GM12878 (cell line): ENCODE data around the gene IFNA13. TPM values are rescaled to one million over a fixed set of nuclear protein-coding genes. Genes with fewer than 3 reads are reported as not detected.
A peak's percentile ranks its signal among the peaks of the same experiment; 100 is the strongest.

Experiments
- ATF7 ChIP-seq: fragments of 450-650 bp; IDR thresholded peaks from 2 replicates; pipeline ENCODE4 v1.6.1; 2016; ENCODE audit warnings: low read depth, mild to moderate bottlenecking
- BACH1 ChIP-seq: fragments of 450-650 bp; IDR thresholded peaks from 2 replicates; pipeline ENCODE4 v1.6.1; 2017; ENCODE audit warnings: mild to moderate bottlenecking, borderline replicate concordance
- CBFB ChIP-seq: IDR thresholded peaks from 2 replicates; pipeline ENCODE4 v1.6.1; 2016; ENCODE audit warnings: antibody characterized with exemption, low read depth
- EGR1 ChIP-seq, 2 experiments: IDR thresholded peaks; 1 replicate in 1 of 2; 2 replicates in 1 of 2; pipeline ENCODE4 v1.6.1; 2011 to 2012; ENCODE audit warnings: low read depth in 2 of 2, low read length in 2 of 2, borderline replicate concordance in 1 of 2, mild to moderate bottlenecking in 1 of 2, moderate library complexity in 1 of 2
- FOS ChIP-seq: IDR thresholded peaks from 3 replicates; pipeline ENCODE4 v1.6.1; 2011; ENCODE audit warnings: borderline replicate concordance; ENCODE audit not compliant: insufficient read length; ENCODE audit errors: extremely low read depth
- KAT2A ChIP-seq: conservative IDR thresholded peaks from 2 replicates; pipeline ENCODE4 v1.6.1; 2011; ENCODE audit warnings: low read depth, low read length; ENCODE audit not compliant: control insufficient read depth
- LARP7 ChIP-seq: fragments of 450-650 bp; IDR thresholded peaks from 2 replicates; pipeline ENCODE4 v1.6.1; 2017; ENCODE audit warnings: mild to moderate bottlenecking
- MEF2A ChIP-seq: IDR thresholded peaks from 2 replicates; pipeline ENCODE4 v1.6.1; 2011; ENCODE audit warnings: low read depth, mild to moderate bottlenecking, low read length, moderate library complexity; ENCODE audit not compliant: insufficient read depth
- NRF1 ChIP-seq: conservative IDR thresholded peaks from 2 replicates; pipeline ENCODE4 v1.6.1; 2011; ENCODE audit warnings: mild to moderate bottlenecking, low read depth, low read length, improper control_type of control experiment
- PML ChIP-seq: IDR thresholded peaks from 2 replicates; pipeline ENCODE4 v1.6.1; 2012; ENCODE audit warnings: low read length, inconsistent platforms
- POLR2AphosphoS5 ChIP-seq: IDR thresholded peaks from 2 replicates; pipeline ENCODE4 v1.6.1; 2011; ENCODE audit warnings: mild to moderate bottlenecking, low read length, inconsistent platforms
- SIX5 ChIP-seq: IDR thresholded peaks from 2 replicates; pipeline ENCODE4 v1.6.1; 2011; ENCODE audit warnings: mild to moderate bottlenecking, low read depth, low read length, moderate library complexity; ENCODE audit not compliant: severe bottlenecking
- SMAD1 ChIP-seq: fragments of 450-650 bp; IDR thresholded peaks from 2 replicates; pipeline ENCODE4 v1.6.1; 2018; ENCODE audit warnings: mild to moderate bottlenecking, low read depth; ENCODE audit not compliant: partially characterized antibody
- SMARCA5 ChIP-seq: fragments of 450-650 bp; IDR thresholded peaks from 2 replicates; pipeline ENCODE4 v1.6.1; 2017; ENCODE audit warnings: mild to moderate bottlenecking
- SRF ChIP-seq, 2 experiments: IDR thresholded peaks; 2 replicates each; pipeline ENCODE4 v1.6.1; 2011; ENCODE audit warnings: low read depth in 2 of 2, low read length in 2 of 2, mild to moderate bottlenecking in 1 of 2, moderate library complexity in 1 of 2
- STAT3 ChIP-seq: IDR thresholded peaks from 2 replicates; pipeline ENCODE4 v1.6.1; 2011; ENCODE audit warnings: low read depth, low read length, improper control_type of control experiment
- SUPT20H ChIP-seq: IDR thresholded peaks from 2 replicates; pipeline ENCODE4 v1.6.1; 2011; ENCODE audit warnings: low read depth, mild to moderate bottlenecking, low read length, moderate library complexity, borderline replicate concordance; ENCODE audit not compliant: control insufficient read depth
- TBL1XR1 ChIP-seq: IDR thresholded peaks from 2 replicates; pipeline ENCODE4 v1.6.1; 2012; ENCODE audit warnings: low read depth, low read length, improper control_type of control experiment
- TCF12 ChIP-seq: IDR thresholded peaks from 2 replicates; pipeline ENCODE4 v1.6.1; 2011; ENCODE audit warnings: low read depth, mild to moderate bottlenecking, low read length
- ZNF217 ChIP-seq: fragments of 450-650 bp; IDR thresholded peaks from 2 replicates; pipeline ENCODE4 v1.6.1; 2017; ENCODE audit warnings: antibody characterized with exemption, mild to moderate bottlenecking
- ZNF24 ChIP-seq: fragments of 450-650 bp; IDR thresholded peaks from 2 replicates; pipeline ENCODE4 v1.6.1; 2017; ENCODE audit warnings: antibody characterized with exemption, mild to moderate bottlenecking
- ZNF384 ChIP-seq: IDR thresholded peaks from 2 replicates; pipeline ENCODE4 v1.6.1; 2012; ENCODE audit warnings: low read depth, mild to moderate bottlenecking, low read length, improper control_type of control experiment, borderline replicate concordance
- polyA plus RNA-seq, 11 experiments: library from polyadenylated mRNA; depleted of rRNA in 4 of 11; unstranded in 6 of 11; stranded (reverse) in 5 of 11; fragments of >200 nt; fragmentation: Nextera tagmentation in 4 of 11; fragmentation: Illumina TruSeq in 1 of 11; extraction: Ambion mirVana in 4 of 11; extraction: Trizol in 1 of 11; gene quantifications; 1 replicate in 1 of 11; 2 replicates in 10 of 11; pipeline versions ENCODE4 v1.2.1 to v1.2.3, GENCODE V29; 2011 to 2016; ENCODE audit warnings: inconsistent platforms in 2 of 11, missing spikeins in 2 of 11, low read depth in 1 of 11
- total RNA-seq, 4 experiments: library from RNA; depleted of rRNA in 3 of 4; stranded (reverse); fragments of >200 nt in 3 of 4; fragmentation: Illumina TruSeq in 1 of 4; extraction: Trizol in 1 of 4; gene quantifications; 2 replicates each; pipeline versions ENCODE4 v1.2.1 to v1.2.3, GENCODE V29; 2013 to 2021
- TF ChIP-seq, protein P1 (sequence below): IDR thresholded peaks from 2 replicates; pipeline ENCODE4 v1.6.1; 2011; ENCODE audit warnings: borderline replicate concordance, low read depth, mild to moderate bottlenecking, moderate library complexity, mixed read lengths, low read length; ENCODE audit not compliant: insufficient read depth; ENCODE audit errors: extremely low read length
- TF ChIP-seq, protein P2 (sequence below): IDR thresholded peaks from 2 replicates; pipeline ENCODE4 v1.6.1; 2011; ENCODE audit warnings: low read depth, mild to moderate bottlenecking, low read length, moderate library complexity, borderline replicate concordance; ENCODE audit errors: extremely low read depth
- TF ChIP-seq, protein P3 (sequence below): IDR thresholded peaks from 2 replicates; pipeline ENCODE4 v1.6.1; 2011; ENCODE audit warnings: borderline replicate concordance, low read depth, mild to moderate bottlenecking, moderate library complexity, low read length; ENCODE audit not compliant: insufficient read depth, poor library complexity, severe bottlenecking
- TF ChIP-seq, protein P4 (sequence below): fragments of 450-650 bp; IDR thresholded peaks from 2 replicates; pipeline ENCODE4 v1.6.1; 2017; ENCODE audit warnings: mild to moderate bottlenecking

Gene IFNA13
- total and polyA plus RNA-seq, 10 of the 15 experiments (the other 5 are each of a cell fraction or from before 2014, with no cell fraction given) = not detected

DNA sequence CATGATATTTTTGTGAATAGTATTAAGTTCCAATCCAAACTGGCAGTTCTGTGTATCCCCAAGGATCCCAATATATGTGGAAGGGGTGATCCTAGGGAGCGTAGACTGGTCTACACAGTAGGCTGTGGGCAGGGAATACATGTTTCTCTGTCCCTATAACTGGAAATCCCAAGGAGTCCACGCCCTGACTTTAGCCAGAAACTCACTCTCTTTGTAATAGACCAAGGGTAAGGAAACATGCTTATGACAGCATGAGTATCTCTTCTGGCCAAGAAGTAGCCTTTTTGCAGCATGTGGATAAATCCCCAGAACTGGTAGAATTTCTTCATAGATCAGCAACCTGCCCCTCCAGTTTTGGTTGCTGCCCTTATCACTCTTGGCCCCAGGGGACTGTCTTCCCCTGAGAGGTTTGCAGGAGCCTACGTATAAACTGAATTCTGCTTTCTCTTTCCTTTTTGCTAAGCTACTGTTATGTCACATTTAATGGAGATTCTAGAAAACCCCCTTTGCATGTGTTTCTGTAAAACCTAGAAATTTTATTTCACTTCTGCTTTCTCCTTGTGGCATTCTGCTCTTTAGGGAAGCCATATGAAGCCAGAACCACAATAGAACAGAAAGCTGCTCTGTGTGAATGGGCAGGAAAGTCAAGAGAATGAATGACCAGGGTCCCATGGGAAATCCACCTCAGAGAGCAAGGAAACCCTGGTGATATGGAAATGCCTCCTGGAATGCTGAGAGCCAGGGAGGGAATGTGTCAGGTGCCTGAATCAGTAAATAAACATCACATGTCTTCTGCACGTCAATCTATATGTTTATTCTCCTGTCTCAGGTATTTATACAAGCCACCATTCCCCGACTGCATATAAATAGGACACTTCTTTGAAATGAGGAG is 13.8 kb upstream of the IFNA13 start (continued):
- TF ChIP-seq NRF1 (no peak), ATF7 (peak; percentile 98), LARP7 (no peak), ZNF384 (no peak), CBFB (peak; percentile 78), TBL1XR1 (peak; percentile 92), SRF (IDR thresholded peaks at IDR 0.05; ENCODE audit: low read depth in 2 of 2, low read length in 2 of 2) (0 out of 4 replicates have a peak, but pooled peaks of 1 of the 2 experiments have one; percentile 24), POLR2AphosphoS5 (no peak), SUPT20H (no peak), SMAD1 (peak; percentile 78), FOS (no peak), STAT3 (no peak), PML (peak; percentile 76; the same call in 1 of the 2 replicates), ZNF24 (peak; percentile 81), EGR1 (IDR thresholded peaks at IDR 0.05; ENCODE audit: borderline replicate concordance in 1 of 2, low read depth in 2 of 2, low read length in 2 of 2) (no peak), ZNF217 (peak; percentile 53; the same call in 1 of the 2 replicates), TCF12 (peak; percentile 76; the same call in 1 of the 2 replicates), BACH1 (peak; percentile 80; the same call in 1 of the 2 replicates), MEF2A (peak; percentile 64; the same call in 1 of the 2 replicates), SIX5 (no peak), SMARCA5 (0 out of 2 replicates have a peak, but pooled peaks have one; percentile 10), KAT2A (no peak)
- TF ChIP-seq, protein P1, sequence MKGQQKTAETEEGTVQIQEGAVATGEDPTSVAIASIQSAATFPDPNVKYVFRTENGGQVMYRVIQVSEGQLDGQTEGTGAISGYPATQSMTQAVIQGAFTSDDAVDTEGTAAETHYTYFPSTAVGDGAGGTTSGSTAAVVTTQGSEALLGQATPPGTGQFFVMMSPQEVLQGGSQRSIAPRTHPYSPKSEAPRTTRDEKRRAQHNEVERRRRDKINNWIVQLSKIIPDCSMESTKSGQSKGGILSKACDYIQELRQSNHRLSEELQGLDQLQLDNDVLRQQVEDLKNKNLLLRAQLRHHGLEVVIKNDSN = no peak
- TF ChIP-seq, protein P2, sequence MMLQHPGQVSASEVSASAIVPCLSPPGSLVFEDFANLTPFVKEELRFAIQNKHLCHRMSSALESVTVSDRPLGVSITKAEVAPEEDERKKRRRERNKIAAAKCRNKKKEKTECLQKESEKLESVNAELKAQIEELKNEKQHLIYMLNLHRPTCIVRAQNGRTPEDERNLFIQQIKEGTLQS = no peak
- TF ChIP-seq, protein P3, sequence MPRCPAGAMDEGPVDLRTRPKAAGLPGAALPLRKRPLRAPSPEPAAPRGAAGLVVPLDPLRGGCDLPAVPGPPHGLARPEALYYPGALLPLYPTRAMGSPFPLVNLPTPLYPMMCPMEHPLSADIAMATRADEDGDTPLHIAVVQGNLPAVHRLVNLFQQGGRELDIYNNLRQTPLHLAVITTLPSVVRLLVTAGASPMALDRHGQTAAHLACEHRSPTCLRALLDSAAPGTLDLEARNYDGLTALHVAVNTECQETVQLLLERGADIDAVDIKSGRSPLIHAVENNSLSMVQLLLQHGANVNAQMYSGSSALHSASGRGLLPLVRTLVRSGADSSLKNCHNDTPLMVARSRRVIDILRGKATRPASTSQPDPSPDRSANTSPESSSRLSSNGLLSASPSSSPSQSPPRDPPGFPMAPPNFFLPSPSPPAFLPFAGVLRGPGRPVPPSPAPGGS = peak; percentile 51
- TF ChIP-seq, protein P4, sequence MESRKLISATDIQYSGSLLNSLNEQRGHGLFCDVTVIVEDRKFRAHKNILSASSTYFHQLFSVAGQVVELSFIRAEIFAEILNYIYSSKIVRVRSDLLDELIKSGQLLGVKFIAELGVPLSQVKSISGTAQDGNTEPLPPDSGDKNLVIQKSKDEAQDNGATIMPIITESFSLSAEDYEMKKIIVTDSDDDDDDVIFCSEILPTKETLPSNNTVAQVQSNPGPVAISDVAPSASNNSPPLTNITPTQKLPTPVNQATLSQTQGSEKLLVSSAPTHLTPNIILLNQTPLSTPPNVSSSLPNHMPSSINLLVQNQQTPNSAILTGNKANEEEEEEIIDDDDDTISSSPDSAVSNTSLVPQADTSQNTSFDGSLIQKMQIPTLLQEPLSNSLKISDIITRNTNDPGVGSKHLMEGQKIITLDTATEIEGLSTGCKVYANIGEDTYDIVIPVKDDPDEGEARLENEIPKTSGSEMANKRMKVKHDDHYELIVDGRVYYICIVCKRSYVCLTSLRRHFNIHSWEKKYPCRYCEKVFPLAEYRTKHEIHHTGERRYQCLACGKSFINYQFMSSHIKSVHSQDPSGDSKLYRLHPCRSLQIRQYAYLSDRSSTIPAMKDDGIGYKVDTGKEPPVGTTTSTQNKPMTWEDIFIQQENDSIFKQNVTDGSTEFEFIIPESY = no peak
